GM19468 (cell line): ENCODE results near the gene SURF2.

Experiments used
- ATAC-seq: cut with Tn5 transposase; IDR thresholded peaks from one replicate; pipeline ENCODE4 v1.9.1; 2021; ENCODE audit warnings: mild to moderate bottlenecking, moderate library complexity, moderate number of reproducible peaks; ENCODE audit not compliant: unreplicated experiment; ENCODE audit errors: extremely low read depth

Gene SURF2

DNA sequence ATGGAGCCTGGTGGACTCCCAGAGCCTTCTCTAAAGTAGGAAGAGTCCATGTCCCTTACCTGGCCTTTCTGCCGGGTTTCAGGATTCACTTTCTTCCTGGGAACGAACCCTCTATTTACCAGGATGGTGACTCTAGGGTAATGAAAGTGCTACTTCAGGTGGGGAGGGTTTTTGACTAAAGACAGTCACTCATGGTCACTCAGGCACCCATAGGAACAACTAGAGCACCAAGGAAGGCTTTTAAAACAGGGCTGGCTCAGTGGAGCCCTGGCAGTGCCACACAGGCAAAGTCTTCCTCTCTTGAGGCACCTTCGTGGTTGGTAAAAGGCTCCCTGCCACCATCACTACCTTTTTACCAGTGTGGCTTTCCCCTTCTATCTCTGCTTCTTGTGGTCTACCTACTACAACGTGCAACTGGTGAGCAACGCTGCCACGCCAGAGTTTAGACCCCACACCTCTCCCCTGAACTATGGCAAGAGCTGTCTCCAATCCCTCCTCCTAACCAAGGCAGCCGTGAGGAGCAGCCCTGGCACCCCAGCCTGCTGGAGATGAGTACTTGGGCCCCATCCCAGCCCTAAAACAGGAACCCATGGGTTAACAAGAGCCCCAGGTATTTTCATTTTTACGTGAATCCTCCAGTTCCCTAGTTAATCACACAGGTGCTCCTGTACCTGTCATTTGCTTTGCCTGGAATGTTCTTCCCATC, 3.6 kb upstream of the SURF2 start:
- ATAC-seq = no peak

DNA sequence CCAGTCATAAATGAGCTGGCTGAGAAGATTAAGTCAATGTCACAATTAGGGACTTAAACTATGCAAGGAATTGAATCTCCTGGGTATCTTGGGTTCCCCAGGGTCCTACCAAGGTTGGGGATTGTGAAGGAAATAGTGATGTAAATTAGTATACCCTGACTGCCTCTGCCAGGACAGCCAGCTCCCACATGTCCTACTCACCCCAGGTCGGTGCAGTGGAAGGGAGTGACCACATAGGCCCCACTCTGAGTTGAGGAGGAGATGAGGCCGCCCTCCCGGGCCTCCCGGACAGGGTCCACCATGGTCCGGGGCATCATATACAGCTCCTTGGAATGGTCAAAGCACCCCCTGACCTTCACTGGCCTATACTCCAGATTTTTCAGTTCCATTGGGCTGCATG, 2.8 kb upstream of the SURF2 start:
- ATAC-seq = no peak

DNA sequence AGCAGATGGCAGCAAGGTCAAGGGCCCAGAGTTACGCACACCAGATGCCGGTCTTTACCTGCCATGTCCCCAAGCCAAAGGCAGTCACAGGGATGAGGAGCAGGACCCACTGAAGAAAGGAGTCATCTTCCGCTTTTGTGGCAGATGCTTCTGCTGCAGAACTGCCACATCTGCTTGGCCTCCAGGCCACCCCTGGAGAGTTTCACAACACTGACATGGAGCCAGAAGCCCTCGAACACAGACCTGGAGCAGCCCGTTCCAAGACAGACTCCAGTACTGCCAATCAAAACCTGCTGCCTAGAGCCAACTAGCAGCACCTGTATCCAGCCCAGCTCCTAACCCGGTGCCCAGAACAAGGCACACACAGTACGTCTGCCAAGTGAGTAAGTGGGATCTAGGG, 1.6 kb upstream of the SURF2 start:
- ATAC-seq = no peak

DNA sequence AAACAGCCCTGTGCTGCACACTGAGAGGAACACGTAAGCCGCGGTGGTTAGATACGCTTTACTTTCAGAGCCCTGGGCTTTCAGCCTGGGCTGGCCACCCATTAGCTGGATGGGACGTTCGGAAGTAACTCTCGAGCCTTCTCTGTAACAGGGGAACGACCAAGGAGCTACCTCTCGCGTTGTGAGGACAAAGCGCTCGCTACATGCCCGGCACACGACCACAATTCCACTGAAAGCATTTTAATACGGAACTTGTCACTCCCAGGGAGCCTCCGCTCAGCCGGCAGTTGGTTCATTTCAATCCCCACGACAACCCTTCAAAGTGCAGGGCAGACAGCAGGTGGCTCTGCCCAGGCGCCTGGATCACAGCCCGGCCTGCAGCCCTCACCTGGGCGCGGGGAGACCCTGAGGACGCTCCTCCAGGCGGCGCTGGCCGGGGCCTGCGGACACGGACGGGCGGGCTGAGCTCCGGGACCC, 431 bp upstream of the SURF2 start:
- peak; percentile 13 for ATAC-seq

DNA sequence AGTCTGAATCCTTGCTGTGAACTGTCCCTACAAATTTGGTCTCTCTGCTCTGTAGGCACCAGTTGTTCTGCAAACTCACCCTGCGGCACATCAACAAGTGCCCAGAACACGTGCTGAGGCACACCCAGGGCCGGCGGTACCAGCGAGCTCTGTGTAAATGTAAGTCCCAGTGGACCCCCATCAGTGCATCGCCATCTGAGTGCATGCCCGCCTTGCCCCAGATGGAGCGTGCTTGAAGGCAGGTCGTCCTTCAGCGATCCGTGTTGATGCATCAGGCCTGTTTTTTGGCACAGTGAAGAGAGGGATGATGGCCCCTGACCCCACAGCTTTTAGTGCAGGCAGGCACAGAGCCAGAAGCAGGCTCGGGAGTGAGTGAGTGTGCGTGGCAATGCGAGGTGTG, 1.3 kb downstream of the SURF2 start:
- ATAC-seq = no peak

DNA sequence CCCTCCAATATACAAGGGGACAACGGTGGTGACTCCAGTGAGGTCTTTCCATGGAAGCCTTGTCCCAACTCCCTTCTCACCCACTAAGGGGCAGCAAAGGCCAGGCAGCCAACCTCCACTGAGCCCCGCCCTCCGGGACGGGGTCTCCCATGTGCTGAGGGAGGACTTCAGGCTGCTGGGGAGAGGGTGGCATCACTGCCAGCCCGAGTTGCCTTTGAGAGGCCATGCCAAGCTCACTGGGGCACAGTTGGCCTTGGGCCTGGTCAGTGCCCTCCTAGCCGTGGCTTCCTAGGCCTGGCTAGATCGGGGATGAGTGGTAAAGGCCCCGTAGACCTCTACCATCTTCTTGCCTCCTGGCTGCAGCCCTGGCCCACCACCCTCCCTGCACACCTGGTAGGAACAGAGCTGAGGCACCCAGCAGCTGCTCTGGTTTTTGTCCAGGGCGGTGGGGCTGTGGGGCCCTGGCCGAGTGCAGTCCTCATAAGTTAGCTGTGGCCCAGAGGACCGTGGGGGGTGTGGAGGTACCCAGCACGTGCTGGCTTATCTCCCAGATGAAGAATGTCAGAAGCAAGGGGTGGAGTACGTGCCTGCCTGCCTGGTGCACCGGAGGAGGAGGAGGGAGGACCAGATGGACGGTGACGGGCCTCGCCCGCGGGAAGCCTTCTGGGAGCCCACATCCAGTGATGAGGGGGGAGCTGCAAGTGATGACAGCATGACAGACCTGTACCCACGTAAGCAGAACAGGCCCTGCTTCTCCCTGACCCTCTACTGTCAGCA, 3.2 kb downstream of the SURF2 start:
- no peak for ATAC-seq

DNA sequence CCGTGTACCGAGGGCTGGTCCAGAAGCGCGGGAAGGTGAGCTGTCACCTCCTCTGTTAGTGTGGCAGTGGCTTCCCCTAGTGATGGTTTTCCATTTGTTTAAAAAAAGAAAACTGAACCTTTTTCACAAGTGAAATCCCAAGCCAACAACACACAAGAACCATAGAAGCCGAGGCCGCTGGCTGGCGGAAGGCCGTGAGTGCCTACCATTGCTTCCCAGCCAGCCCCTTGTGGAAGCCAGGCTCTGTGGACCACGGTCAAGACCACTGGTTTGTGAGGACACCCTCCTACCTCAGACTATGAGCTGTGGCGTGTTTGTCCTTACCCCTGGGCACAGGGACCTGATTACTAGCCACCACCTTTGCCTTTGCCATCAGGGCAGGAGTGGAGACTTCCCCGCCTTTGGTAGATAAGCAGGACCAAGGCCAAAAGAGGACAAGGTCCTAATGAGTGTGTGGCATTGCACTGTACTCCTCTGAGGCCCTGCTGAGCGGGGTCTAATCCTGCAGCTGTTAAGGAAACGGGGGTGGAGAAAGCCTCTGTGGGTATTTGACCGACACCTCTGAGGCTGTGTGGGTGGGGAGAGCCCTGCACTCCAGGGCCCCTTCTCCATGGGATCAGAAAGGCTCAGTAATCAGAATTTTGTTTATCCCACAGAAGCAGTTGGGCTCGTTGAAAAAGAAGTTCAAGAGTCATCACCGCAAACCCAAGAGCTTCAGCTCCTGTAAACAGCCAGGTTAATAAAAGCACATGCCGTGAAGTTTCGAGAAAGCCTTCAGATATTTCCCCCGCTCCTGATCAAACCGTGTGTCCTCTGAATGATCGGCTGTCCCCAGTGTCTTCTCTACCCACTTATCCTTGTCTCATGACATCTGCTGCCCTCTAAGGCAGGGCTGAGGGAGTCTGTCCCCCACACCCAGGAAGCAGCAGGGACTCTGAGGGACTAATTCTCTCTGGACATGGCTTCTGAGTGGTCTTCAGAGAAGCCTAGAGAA, 4.3 kb downstream of the SURF2 start:
- no peak for ATAC-seq

DNA sequence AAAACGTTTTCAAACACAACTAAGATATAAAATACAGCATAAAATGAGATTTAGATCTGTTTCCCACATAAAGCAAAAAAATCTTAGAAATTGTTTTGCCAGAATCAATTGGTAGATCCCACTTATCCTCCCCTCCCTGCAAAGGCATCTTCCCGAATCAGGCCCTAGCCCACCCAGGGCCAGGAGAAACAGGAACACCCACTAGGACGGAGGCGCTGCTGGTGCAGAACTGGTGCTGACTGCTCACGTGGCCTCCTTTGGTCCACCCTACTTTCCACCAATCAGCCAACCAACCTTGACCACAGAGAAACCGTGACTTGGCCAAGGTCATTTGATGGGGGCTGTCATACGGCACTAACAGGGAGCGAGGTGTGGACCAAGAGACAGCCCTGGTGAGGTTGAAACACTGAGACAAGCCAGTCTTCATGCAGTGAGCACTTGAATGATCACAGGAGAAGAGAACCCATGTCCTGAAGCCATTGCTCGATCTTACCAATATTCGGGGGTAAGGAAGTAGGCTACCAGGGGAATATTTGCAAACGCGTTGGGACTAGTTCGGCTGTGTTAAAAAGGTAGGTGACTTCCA, 5.2 kb downstream of the SURF2 start:
- ATAC-seq = no peak

DNA sequence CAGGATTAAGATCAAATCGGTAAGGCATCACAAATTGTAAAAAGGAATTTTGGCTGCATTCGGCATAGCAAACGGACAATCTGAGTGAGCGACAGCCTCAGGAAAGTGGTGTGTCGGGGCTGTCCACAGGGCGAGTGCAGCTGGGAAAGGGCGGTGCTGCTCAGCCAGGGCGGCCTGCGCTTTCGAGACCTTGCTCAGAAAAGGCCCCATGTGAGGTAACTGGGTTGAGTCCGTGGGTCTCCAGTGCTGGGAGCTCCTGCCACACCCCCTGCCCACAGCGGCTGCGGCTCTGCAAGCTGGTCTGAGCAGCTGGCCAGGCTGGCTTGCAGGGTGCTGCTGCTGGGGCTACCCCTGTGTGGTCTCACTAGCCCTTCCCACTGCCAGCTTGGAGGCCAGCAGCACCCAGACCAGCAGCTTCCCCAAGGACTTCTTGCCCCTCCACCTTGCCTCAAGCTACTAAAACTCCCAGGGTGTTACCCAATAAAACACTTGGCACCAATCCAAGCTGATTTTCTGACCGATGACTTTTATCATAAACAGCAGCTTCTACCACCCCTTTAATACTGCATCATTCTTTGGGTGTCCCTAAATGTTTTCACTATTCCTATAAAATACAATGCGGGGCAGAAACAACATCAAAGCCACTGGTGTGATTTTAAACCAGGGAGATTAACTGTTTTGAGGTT, 6.2 kb downstream of the SURF2 start:
- no peak for ATAC-seq

DNA sequence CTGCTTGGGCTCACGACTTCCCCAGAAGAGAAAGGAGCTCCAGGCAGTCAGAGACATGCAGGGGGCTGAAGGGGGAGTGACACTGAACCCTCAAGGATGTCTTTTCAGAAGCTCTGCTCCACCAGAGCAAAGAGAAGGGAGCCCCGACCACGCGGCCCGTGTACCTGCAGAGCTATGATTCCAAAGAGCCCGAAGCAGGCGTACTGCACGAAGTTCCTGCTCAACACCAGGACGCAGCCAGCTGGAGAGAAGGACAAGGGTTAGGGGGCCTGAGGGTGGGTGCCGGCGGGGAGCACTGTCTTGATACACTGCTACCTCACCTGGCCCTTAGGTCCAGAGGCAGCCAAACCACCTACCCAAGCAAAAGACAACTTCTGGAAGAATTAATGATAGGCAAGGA, 10.1 kb downstream of the SURF2 start:
- no peak for ATAC-seq

DNA sequence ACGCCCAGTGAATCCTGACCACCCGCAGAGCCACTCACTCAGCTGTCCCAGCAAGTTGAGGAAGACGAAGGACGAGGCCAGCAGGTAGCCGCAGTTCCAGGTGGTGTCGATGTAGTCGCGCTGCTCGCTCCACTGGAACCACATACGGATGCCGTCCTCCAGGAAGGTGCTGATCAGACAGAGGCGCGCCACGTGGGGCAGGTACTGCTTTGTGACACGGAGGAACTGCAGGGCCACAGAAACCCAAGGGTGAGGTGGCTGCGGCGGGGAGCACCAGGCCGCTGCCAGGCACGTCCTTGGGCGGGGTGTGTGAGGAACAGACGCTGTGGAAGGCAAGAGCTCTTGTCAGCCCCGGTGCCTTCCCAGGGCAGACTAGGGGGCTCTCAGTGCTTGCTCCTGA, 10.9 kb downstream of the SURF2 start:
- ATAC-seq = no peak

DNA sequence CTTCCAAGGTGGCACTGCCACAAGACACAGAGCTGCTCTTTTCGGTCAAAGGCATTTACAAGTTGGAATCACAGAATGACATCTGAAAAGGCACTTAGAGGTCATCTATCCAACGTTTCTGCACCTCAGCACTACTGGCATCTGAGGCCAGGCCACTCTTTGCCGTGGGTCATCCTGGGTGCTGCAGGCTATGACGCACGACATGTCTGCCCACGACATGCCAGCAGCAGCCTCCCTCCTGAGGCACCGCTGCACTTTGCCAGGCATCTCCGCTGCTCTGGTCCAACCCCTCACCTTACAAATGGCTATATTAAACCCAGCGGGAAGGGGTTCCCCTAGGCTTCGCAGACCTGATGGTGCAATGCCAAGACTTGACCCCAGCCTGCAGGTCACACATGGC, 11.4 kb downstream of the SURF2 start:
- ATAC-seq = no peak

DNA sequence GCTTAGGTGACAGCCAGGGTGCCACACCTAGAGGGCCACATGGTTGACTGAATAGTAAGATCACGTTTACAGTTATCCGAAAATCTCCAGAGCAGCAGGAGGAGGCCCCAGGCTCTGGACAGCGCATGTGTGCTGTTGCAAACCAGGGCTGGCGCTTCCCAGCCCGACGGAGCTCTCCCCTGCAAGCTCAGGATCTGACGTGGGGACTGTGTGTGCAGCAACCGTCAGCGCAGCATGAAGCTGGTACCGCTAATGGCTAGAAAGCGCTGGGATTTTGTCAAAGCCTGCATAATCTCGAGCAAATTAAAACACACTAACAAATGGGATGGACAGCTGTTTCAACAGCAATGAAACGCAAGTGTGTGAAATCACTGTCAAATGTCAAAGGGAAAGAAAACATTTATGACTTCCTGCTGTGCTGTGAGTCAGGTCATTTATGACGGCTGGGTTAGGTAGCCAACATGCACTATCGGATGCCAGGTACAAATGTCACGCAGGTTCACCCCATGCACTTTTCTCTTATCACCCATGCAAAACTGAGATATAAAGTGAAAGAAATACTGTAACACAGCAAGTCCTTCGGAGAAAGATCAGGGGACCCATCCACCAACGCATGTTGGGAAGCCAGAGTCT, 12.0 kb downstream of the SURF2 start:
- ATAC-seq = no peak

DNA sequence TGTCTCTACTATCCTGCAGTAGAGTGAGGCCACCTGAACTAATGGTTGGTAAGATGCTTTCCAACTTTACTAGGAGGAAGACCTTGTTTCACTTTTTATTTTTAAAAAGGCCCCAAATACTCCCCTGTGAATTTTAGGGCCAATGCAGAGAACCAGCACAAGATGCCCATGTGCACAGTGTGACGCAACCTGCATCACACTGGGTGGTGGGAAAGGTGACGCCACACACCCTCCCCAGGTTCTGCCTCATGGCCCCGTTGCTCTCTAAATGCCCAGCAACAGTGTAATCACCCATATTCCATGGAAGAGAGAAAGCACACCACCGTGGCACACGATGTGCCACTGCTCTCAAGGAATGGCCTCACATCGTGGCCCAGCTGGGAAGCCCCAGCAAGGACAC, 13.1 kb downstream of the SURF2 start:
- ATAC-seq = no peak

DNA sequence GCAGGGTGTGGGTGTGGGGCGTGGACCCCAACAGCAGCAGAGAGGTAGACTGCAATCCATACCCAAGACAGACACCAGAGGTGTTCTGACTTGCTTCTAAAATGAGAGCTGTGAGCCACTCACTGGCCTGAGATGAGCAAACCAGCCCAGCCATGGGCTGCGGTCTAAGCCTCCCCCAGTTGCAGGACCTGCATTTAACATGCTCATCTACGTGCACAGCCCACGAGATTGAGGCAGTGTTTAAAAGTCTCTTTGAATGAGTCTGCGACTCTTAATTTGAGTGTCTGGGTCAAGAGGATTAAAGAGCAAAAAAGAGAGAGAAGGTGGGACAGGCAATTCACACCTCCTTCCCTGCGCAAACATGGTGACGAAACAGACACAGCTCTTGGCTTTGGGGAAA, 13.6 kb downstream of the SURF2 start:
- ATAC-seq = no peak

DNA sequence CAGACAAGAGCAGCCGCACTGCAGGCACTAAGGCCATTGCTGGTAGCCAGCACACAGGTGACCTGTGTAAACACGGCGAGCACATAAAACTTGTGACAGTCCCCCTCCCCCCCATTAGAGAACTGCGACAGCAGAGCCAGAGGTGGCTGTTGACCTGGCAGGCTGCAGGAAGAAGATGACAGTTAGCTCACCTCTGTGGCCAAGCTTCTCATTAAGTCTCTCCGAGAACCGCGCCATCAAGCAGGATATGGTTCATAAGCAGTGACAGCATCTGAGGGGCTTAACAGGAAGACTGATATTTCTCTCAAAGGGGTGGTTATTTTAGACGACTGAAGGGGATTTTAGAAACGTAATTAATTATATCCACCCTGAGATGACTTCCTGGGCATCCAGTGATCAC, 14.3 kb downstream of the SURF2 start:
- ATAC-seq = no peak

DNA sequence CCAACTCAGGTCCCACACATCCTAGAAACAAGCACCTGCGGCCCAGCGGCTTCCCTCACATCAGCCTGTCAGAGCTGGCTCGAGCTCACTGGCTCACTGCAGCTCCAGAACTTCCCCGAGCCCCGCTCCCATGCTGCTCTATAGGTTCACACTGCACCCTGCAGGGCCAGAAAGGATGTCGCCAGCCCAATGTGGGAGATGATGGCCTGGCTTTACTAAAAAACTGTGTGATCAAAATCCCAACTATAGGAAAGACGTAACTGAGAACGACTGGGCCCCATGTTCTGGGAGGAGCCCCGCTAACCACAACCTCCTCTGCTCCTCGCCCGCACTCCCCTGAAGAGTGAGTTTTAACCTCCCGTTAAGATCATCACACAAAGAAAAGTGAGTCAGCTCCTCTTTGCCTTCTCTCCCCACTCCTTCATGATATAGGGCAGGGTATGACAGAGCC, 14.9 kb downstream of the SURF2 start:
- no peak for ATAC-seq

DNA sequence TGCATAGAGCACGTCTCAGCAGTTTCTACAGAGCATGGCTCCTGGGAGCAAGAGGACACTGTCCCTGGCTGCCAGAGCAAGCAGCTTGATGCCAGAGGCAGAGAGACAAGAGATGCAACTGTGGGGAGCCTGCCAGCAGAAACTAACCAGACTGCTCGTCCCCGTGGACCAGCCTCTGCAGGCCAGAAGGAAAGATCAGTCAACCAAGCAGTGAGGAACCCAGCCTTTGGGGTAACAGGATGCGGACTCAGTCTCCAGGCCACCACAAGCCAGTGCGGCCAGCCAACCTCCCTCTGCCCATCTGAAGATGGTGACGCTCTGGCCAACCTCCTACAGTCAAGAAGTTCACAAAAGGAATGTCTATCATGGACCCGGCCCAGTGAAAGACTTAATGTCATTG, 15.8 kb downstream of the SURF2 start:
- ATAC-seq = no peak

DNA sequence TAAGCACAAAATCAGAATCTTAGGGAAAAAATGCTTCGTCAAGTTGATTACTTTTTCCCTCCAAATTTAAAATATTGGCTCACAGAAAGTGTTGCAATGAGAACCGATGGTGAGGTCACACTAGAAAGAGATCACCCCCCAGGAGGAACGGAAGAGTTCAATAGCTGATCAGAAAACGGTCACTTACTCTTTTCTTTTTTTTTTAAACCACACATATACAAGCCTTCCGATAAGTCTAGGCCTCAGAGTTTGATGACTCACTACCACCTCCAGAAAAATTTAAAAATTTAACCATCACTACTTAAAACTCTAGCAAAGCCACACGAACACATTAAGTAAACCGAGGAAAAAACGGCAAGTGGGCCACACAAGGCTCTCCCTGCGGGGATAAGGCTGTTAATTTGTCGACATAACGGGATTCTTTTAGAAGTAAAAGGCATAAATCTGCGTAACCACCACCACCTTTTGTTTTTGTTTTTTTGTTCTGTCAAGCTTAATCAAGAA, 18.3 kb downstream of the SURF2 start:
- no peak for ATAC-seq
